GM21367 (cell line): ENCODE data around the gene RAB32.

Experiments used
- ATAC-seq: cut with Tn5 transposase; IDR thresholded peaks from one replicate; pipeline ENCODE4 v1.9.1; 2021; ENCODE audit not compliant: unreplicated experiment

Gene RAB32

GRCh38 chr6:146581968-146582367, 38.3 kb downstream of the RAB32 start:
- ATAC-seq, result no peak

DNA sequence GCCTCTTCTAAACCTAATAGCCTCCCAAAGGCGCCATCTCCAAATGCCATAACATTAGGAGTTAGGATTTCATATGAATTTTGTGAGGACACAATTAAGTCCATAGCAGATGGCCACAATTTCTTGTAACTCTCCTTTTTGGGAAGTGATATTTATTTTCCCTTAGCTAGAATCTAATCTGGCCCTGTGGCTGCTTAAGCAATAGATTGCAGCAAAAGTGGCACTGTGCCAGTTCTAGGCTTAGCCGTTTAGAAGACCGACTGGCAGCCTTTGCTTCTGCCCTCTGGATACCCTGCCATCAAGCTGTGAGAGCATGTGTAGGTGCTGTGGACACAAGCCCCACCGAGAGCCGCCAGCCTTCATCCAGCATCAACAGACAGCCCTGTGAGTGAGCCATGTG, 39.2 kb downstream of the RAB32 start:
- no peak for ATAC-seq

- no peak for ATAC-seq
Observed at GRCh38 chr6:146583966-146584365, 40.3 kb downstream of the RAB32 start.

- ATAC-seq, result no peak
Observed at GRCh38 chr6:146587459-146587858, 43.8 kb downstream of the RAB32 start.

DNA sequence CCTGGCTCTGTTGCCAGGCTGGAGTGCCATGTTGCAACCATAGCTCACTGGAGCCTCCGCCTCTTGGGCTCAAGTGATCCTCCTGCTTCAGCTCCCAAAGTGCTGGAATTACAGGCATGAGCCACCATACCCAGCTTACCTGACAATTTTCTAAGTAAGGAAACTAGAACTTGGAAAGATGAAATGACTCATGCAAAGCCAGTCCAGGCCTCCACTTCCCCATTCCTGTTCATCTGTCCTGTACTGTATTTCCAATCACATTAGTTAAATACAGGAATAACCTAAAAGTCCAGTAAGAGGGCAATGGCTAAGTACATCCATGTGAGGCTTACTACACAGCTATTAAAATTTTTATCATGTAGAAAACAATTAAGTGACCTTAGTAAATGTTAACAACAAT, 46.9 kb downstream of the RAB32 start:
- no peak for ATAC-seq

GRCh38 chr6:146592451-146592850, 48.8 kb downstream of the RAB32 start:
- no peak for ATAC-seq

GRCh38 chr6:146593986-146594385, 50.4 kb downstream of the RAB32 start:
- no peak for ATAC-seq

DNA sequence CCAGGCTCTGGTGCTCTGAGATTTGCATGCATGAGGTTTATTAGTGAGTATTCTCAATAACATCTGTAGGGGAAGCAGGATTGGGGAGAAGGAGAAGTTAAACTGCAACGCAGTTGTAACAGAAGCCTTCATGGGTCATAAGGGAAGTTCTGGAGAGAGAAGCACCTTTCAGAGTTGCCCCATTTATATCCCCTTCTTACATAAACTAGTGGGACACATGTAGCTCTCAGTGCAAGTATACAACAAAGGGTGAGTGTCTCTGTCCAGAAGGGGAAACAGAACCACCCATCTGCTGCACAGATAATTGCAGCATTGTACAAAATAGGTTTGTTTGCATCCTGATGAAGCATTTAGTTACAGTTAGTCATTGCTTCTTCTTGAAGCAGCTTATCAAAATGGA, 50.9 kb downstream of the RAB32 start:
- ATAC-seq, result no peak

- no peak for ATAC-seq
Observed at GRCh38 chr6:146595972-146596731, 52.5 kb downstream of the RAB32 start.

DNA sequence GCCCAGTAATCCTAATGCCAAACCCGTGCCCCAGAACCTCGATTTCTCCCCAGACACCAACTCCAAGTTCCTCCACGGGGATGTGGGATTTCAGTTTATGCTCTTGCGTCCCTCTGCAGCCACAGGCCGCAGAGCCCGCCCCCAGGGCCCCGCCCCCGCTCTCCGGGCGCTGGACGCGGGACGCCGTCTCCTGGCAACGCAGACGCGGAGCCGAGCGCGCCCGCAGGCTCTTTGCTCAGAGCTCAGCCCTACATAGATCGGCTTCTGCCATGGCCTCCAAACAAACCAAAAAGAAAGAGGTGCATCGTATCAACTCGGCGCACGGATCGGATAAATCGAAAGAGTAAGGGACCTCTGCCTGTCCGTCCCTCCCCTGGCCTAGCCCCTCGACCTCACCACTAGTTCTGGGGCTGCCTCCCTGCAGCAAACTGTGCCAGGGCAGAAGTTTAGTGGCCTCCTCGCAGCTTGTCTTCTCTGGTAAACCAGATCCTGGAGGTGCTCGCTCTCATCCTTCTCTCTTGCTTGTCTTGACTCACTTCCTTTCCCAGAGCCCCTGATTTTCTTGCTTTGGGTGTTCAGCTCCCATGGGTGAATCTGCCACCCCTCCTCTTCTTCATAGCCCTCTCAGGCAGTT, 55.3 kb downstream of the RAB32 start, which contains the start of gene ADGB:
ADGB (plus strand) TSS at position 201 of the 634 bp plus-strand sequence; CDS start at position 270, 69 bp downstream.
- ATAC-seq, result no peak

DNA sequence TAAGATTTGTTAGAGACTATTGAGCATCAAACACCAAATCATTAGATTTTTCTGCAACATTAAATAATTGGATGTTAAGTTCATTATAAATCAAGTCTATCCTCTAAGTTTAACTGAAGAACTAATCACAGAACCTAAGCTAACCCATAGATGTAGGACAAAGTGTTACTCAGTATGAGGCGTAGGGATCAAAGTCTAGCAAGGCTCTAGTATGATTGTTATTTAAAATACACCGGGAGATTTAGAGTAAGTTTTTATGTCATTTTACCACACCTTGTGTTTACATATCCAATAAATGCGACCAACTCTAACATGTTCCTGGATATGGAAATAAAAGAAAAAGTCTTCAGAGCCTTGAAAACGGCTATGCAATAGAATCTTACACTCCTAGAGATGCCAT, 57.7 kb downstream of the RAB32 start:
- no peak for ATAC-seq

- ATAC-seq, result no peak
Observed at GRCh38 chr6:146602526-146602925, 58.9 kb downstream of the RAB32 start.
